K562 (cell line): ENCODE results near the gene TRIP12. TPM values are rescaled to one million over a fixed set of nuclear protein-coding genes. Genes with fewer than 3 reads are reported as not detected.

Source experiments
- ATF1 ChIP-seq, 2 experiments: fragments of 450-650 bp in 1 of 2; IDR thresholded peaks; 2 replicates each; pipeline ENCODE4 v1.6.1; 2016; ENCODE audit warnings: missing compliant biosample characterization in 1 of 2, missing genetic modification characterization in 1 of 2
- E2F5 ChIP-seq: sonication (generic); formaldehyde crosslinking; IDR thresholded peaks from 2 replicates; pipeline ENCODE4 v1.8.0; 2022; ENCODE audit warnings: mild to moderate bottlenecking, missing genetic modification reagents
- KHSRP ChIP-seq: fragments of 450-650 bp; IDR thresholded peaks from 2 replicates; pipeline ENCODE4 v1.6.1; 2017
- MTA1 ChIP-seq: fragments of 450-650 bp; IDR thresholded peaks from 2 replicates; pipeline ENCODE4 v1.6.1; 2017; ENCODE audit warnings: borderline replicate concordance
- PCBP2 ChIP-seq: fragments of 200-400 bp; formaldehyde crosslinking; IDR thresholded peaks from 2 replicates; pipeline ENCODE4 v1.6.1; 2018; ENCODE audit warnings: low read length, low read depth, mild to moderate bottlenecking, moderate library complexity; ENCODE audit not compliant: poor library complexity, severe bottlenecking
- PHF21A ChIP-seq: fragments of 450-650 bp; IDR thresholded peaks from 2 replicates; pipeline ENCODE4 v1.6.1; 2017; ENCODE audit warnings: low read depth, borderline replicate concordance
- POLR2H ChIP-seq: IDR thresholded peaks from 2 replicates; pipeline ENCODE4 v1.6.1; 2016; ENCODE audit warnings: missing genetic modification characterization, low read depth, mild to moderate bottlenecking, control low read depth, missing compliant biosample characterization, moderate library complexity
- PURB ChIP-seq: sonication (generic); formaldehyde crosslinking; IDR thresholded peaks from 2 replicates; pipeline ENCODE4 v1.9.0; 2021; ENCODE audit warnings: low read depth, mild to moderate bottlenecking, missing genetic modification reagents
- SIX5 ChIP-seq, 2 experiments: IDR thresholded peaks; 2 replicates each; pipeline ENCODE4 v1.6.1; 2011; ENCODE audit warnings: low read length in 2 of 2, borderline replicate concordance in 1 of 2, low read depth in 1 of 2, mild to moderate bottlenecking in 1 of 2, moderate library complexity in 1 of 2; ENCODE audit not compliant: insufficient read depth in 1 of 2
- SMARCA5 ChIP-seq: fragments of 450-650 bp; IDR thresholded peaks from 2 replicates; pipeline ENCODE4 v1.6.1; 2016
- SMC3 ChIP-seq: conservative IDR thresholded peaks from 2 replicates; pipeline ENCODE4 v1.6.1; 2011; ENCODE audit warnings: low read depth, low read length, improper control_type of control experiment; ENCODE audit not compliant: insufficient read depth
- SREBF2 ChIP-seq: sonication (generic); formaldehyde crosslinking; IDR thresholded peaks from 2 replicates; pipeline ENCODE4 v1.4.0; 2020; ENCODE audit warnings: mild to moderate bottlenecking, missing genetic modification reagents
- TAF1 ChIP-seq: IDR thresholded peaks from 2 replicates; pipeline ENCODE4 v1.6.1; 2011; ENCODE audit warnings: mild to moderate bottlenecking, low read length, moderate library complexity; ENCODE audit not compliant: insufficient read depth, control insufficient read depth, severe bottlenecking; ENCODE audit errors: extremely low read depth
- TAF7 ChIP-seq: fragments of 450-650 bp; IDR thresholded peaks from 2 replicates; pipeline ENCODE4 v1.6.1; 2016; ENCODE audit warnings: missing genetic modification characterization, missing compliant biosample characterization
- ZC3H4 ChIP-seq: sonication (generic); formaldehyde crosslinking; IDR thresholded peaks from 2 replicates; pipeline ENCODE4 v1.9.0; 2021; ENCODE audit warnings: missing genetic modification reagents, borderline replicate concordance
- ZNF282 ChIP-seq: sonication (generic); formaldehyde crosslinking; IDR thresholded peaks from 2 replicates; pipeline ENCODE4 v1.8.1; 2023; ENCODE audit warnings: missing genetic modification reagents
- ZNF57 ChIP-seq: fragments of 450-650 bp; formaldehyde crosslinking; IDR thresholded peaks from 2 replicates; pipeline ENCODE4 v1.4.0; 2020; ENCODE audit warnings: mild to moderate bottlenecking, moderate library complexity
- ZZZ3 ChIP-seq: fragments of 450-650 bp; IDR thresholded peaks from 2 replicates; pipeline ENCODE4 v1.6.1; 2016; ENCODE audit warnings: antibody characterized with exemption, mild to moderate bottlenecking, moderate library complexity
- polyA plus RNA-seq, 8 experiments: library from polyadenylated mRNA; depleted of rRNA in 4 of 8; stranded (reverse) in 5 of 8; unstranded in 3 of 8; fragments of >200 nt; fragmentation: Nextera tagmentation in 2 of 8; fragmentation: Illumina TruSeq in 1 of 8; extraction: Ambion mirVana in 2 of 8; extraction: Trizol in 1 of 8; gene quantifications; 2 replicates each; pipeline versions ENCODE4 v1.2.1 to v1.2.3, GENCODE V29; 2011 to 2014; ENCODE audit warnings: inconsistent platforms in 1 of 8, missing spikeins in 1 of 8
- total RNA-seq, 7 experiments: library from RNA; depleted of rRNA in 6 of 7; stranded (reverse); fragments of >200 nt in 6 of 7; fragmentation: Illumina TruSeq in 2 of 7; extraction: Trizol in 2 of 7; gene quantifications; 2 replicates each; pipeline versions ENCODE4 v1.2.1 to v1.2.3, GENCODE V29; 2011 to 2021; ENCODE audit warnings: low replicate concordance in 1 of 7
- TF ChIP-seq, protein P1 (sequence below): sonication (generic); formaldehyde crosslinking; IDR thresholded peaks from 2 replicates; pipeline ENCODE4 v1.8.1; 2023; ENCODE audit warnings: missing genetic modification reagents, mild to moderate bottlenecking, borderline replicate concordance
- TF ChIP-seq, protein P2 (sequence below): fragments of 450-650 bp; formaldehyde crosslinking; IDR thresholded peaks from 2 replicates; pipeline ENCODE4 v1.4.0; 2020; ENCODE audit warnings: mild to moderate bottlenecking

TRIP12 gene
- total and polyA plus RNA-seq, 9 of the 15 experiments (the other 6 are each of a cell fraction or from before 2014, with no cell fraction given) = 15.2 to 131 (median 80.1) TPM

GRCh38 chr2:229921892-229922448 lies at the start of gene TRIP12 (continued):
- TF ChIP-seq POLR2H (tag) = no peak
- TF ChIP-seq PHF21A = 0 out of 2 replicates have a peak, but pooled peaks have one; percentile 25
- no peak for TF ChIP-seq PCBP2
- TF ChIP-seq SMC3 = no peak
- peak; percentile 64 for TF ChIP-seq TAF1
- TF ChIP-seq MTA1 = no peak
- no peak for TF ChIP-seq ZZZ3
- TF ChIP-seq E2F5 (CRISPR knock-in tag) = no peak
- no peak for TF ChIP-seq ZNF282 (CRISPR knock-in tag)
- TF ChIP-seq ZNF57 (CRISPR knock-in tag) = no peak
- TF ChIP-seq, protein P1, sequence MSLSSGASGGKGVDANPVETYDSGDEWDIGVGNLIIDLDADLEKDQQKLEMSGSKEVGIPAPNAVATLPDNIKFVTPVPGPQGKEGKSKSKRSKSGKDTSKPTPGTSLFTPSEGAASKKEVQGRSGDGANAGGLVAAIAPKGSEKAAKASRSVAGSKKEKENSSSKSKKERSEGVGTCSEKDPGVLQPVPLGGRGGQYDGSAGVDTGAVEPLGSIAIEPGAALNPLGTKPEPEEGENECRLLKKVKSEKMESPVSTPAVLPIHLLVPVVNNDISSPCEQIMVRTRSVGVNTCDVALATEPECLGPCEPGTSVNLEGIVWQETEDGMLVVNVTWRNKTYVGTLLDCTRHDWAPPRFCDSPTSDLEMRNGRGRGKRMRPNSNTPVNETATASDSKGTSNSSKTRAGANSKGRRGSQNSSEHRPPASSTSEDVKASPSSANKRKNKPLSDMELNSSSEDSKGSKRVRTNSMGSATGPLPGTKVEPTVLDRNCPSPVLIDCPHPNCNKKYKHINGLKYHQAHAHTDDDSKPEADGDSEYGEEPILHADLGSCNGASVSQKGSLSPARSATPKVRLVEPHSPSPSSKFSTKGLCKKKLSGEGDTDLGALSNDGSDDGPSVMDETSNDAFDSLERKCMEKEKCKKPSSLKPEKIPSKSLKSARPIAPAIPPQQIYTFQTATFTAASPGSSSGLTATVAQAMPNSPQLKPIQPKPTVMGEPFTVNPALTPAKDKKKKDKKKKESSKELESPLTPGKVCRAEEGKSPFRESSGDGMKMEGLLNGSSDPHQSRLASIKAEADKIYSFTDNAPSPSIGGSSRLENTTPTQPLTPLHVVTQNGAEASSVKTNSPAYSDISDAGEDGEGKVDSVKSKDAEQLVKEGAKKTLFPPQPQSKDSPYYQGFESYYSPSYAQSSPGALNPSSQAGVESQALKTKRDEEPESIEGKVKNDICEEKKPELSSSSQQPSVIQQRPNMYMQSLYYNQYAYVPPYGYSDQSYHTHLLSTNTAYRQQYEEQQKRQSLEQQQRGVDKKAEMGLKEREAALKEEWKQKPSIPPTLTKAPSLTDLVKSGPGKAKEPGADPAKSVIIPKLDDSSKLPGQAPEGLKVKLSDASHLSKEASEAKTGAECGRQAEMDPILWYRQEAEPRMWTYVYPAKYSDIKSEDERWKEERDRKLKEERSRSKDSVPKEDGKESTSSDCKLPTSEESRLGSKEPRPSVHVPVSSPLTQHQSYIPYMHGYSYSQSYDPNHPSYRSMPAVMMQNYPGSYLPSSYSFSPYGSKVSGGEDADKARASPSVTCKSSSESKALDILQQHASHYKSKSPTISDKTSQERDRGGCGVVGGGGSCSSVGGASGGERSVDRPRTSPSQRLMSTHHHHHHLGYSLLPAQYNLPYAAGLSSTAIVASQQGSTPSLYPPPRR = no peak
- no peak for TF ChIP-seq KHSRP
- no peak for TF ChIP-seq ATF1 (CRISPR knock-in tag; IDR thresholded peaks at IDR 0.05)
- TF ChIP-seq ATF1 (tag; IDR thresholded peaks at IDR 0.05) = peak; percentile 82
- peak; percentile 32; the same call in 1 of the 2 replicates for TF ChIP-seq TAF7 (tag)
- no peak for TF ChIP-seq SMARCA5
- TF ChIP-seq SIX5 (IDR thresholded peaks at IDR 0.05; ENCODE audit: borderline replicate concordance in 1 of 2, insufficient read depth in 1 of 2, low read depth in 1 of 2, low read length in 2 of 2) = no peak; a peak in 2 of 4 replicates
- TF ChIP-seq SREBF2 (CRISPR knock-in tag) = no peak
- TF ChIP-seq ZC3H4 (CRISPR knock-in tag) = no peak
- TF ChIP-seq, protein P2, sequence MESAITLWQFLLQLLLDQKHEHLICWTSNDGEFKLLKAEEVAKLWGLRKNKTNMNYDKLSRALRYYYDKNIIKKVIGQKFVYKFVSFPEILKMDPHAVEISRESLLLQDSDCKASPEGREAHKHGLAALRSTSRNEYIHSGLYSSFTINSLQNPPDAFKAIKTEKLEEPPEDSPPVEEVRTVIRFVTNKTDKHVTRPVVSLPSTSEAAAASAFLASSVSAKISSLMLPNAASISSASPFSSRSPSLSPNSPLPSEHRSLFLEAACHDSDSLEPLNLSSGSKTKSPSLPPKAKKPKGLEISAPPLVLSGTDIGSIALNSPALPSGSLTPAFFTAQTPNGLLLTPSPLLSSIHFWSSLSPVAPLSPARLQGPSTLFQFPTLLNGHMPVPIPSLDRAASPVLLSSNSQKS = no peak
- no peak for TF ChIP-seq PURB (CRISPR knock-in tag)
